ENCODE measurements around the gene EPHA7. TPM values are rescaled to one million over a fixed set of nuclear protein-coding genes. Genes with fewer than 3 reads are reported as not detected.

Gene EPHA7
- total and polyA plus RNA-seq, 2 of the 13 experiments (the other 11 are each of a cell fraction or from before 2014, with no cell fraction given), result not detected

DNA sequence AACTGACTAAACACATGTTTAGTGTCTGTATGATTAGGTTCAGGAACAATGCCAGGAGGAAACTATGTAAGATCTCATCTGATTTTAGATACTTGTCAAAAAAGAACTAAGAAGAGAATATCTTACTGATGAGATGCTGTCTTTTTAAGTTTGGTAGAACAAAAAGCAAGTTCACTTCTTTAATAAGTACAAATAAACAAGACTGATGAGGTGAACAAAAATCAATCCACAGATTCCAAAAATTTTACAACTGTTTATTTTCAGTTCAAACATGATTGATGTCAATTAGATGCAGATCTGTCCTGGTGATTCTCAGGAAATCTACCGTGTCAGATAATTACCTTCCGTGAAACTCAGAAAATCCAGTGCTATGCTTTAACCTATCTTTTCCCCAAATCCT is 24.9 kb downstream of the EPHA7 start:
- intact Hi-C loops (cut with micrococcal nuclease; ENCODE audit: unreplicated experiment) (no loop called here), in situ Hi-C loops (cut with HindIII; ENCODE audit: extremely low pct_ligation_motif_present, low pct_unique_long_range_greater_than_20kb) (no loop called here)
- no peak overlapping the region for H3K9ac ChIP-seq (ENCODE audit: insufficient read depth, low read depth, low read length)
- no peaks in the 10 kb centered on the region for H3K36me3 ChIP-seq (replicated peaks in 1 of 2; ENCODE audit: control insufficient read depth in 1 of 2, insufficient read depth in 2 of 2, low read length in 2 of 2)
- CTCF ChIA-PET (ENCODE audit: low intra/inter-chr PET ratio, low total read pairs), result no interaction called here
- no peak overlapping the region for H3K27ac ChIP-seq (ENCODE audit: extremely low read length, insufficient read depth, low read length)
- no peaks in the 10 kb centered on the region for H3K4me1 ChIP-seq (ENCODE audit: insufficient read depth, low read length)
- 0% methylated on average over 2 of the region's 2 CpGs for whole genome bisulfite sequencing (ENCODE audit: low lambda C conversion rate)
- POLR2A ChIA-PET, result no interaction called here
- no peak for DNase-seq (ENCODE audit: low spot score)
- no peak overlapping the region for H3K4me2 ChIP-seq (ENCODE audit: low read depth, low read length)
- H2AFZ ChIP-seq (ENCODE audit: low read length), result no peak overlapping the region
- H3K79me2 ChIP-seq (ENCODE audit: insufficient read depth, low read length), result no peaks in the 10 kb centered on the region
- no peaks in the 10 kb centered on the region for H3K9me3 ChIP-seq (ENCODE audit: low read length)
- FAIRE-seq, result no peak
- no peak for TF ChIP-seq U2AF1 (optimal IDR thresholded peaks at IDR 0.05; ENCODE audit: low read depth, low read length)
- no peak overlapping the region for H3K4me3 ChIP-seq (replicated peaks in 1 of 3; ENCODE audit: insufficient read depth in 1 of 3, low read depth in 2 of 3, low read length in 3 of 3)
- H4K20me1 ChIP-seq (ENCODE audit: insufficient read depth, low read length), result no peaks in the 10 kb centered on the region
- H3K27me3 ChIP-seq (ENCODE audit: control insufficient read depth in 1 of 2, insufficient read depth in 2 of 2, low read length in 2 of 2), result no peaks in the 10 kb centered on the region
- no TSS peak for BruUV-seq (replicated peaks)
- no peak for ATAC-seq

GRCh38 chr6:93393554-93394074 is 25.7 kb downstream of the EPHA7 start:
- Histone ChIP-seq H4K20me1 (ENCODE audit: insufficient read depth, low read length) (no peaks in the 10 kb centered on the region), H3K27ac (ENCODE audit: extremely low read length, insufficient read depth, low read length) (no peak overlapping the region), H3K79me2 (ENCODE audit: insufficient read depth, low read length) (no peaks in the 10 kb centered on the region), H3K9ac (ENCODE audit: insufficient read depth, low read depth, low read length) (no peak overlapping the region), H2AFZ (ENCODE audit: low read length) (no peak overlapping the region), H3K36me3 (replicated peaks in 1 of 2; ENCODE audit: control insufficient read depth in 1 of 2, insufficient read depth in 2 of 2, low read length in 2 of 2) (no peaks in the 10 kb centered on the region), H3K4me3 (replicated peaks in 1 of 3; ENCODE audit: insufficient read depth in 1 of 3, low read depth in 2 of 3, low read length in 3 of 3) (no peak overlapping the region), H3K27me3 (ENCODE audit: control insufficient read depth in 1 of 2, insufficient read depth in 2 of 2, low read length in 2 of 2) (no peaks in the 10 kb centered on the region), H3K9me3 (ENCODE audit: low read length) (no peaks in the 10 kb centered on the region), H3K4me1 (ENCODE audit: insufficient read depth, low read length) (no peaks in the 10 kb centered on the region), H3K4me2 (ENCODE audit: low read depth, low read length) (no peak overlapping the region)
- TF ChIP-seq POLR2G (IDR thresholded peaks at IDR 0.05; ENCODE audit: low read depth, low read length) (no peak), ZNF674 (CRISPR knock-in tag; IDR thresholded peaks at IDR 0.05; ENCODE audit: low read depth) (no peak), EED (CRISPR knock-in tag; IDR thresholded peaks at IDR 0.05) (no peak), TCF7L2 (IDR thresholded peaks at IDR 0.05; ENCODE audit: low read depth, low read length) (no peak), ZNF770 (CRISPR knock-in tag; IDR thresholded peaks at IDR 0.05) (no peak)
- TF ChIP-seq, protein P1, sequence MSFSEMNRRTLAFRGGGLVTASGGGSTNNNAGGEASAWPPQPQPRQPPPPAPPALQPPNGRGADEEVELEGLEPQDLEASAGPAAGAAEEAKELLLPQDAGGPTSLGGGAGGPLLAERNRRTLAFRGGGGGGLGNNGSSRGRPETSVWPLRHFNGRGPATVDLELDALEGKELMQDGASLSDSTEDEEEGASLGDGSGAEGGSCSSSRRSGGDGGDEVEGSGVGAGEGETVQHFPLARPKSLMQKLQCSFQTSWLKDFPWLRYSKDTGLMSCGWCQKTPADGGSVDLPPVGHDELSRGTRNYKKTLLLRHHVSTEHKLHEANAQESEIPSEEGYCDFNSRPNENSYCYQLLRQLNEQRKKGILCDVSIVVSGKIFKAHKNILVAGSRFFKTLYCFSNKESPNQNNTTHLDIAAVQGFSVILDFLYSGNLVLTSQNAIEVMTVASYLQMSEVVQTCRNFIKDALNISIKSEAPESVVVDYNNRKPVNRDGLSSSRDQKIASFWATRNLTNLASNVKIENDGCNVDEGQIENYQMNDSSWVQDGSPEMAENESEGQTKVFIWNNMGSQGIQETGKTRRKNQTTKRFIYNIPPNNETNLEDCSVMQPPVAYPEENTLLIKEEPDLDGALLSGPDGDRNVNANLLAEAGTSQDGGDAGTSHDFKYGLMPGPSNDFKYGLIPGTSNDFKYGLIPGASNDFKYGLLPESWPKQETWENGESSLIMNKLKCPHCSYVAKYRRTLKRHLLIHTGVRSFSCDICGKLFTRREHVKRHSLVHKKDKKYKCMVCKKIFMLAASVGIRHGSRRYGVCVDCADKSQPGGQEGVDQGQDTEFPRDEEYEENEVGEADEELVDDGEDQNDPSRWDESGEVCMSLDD (CRISPR knock-in tag; IDR thresholded peaks at IDR 0.05; ENCODE audit: borderline replicate concordance), result no peak
- no peak for DNase-seq (ENCODE audit: low spot score)
- ATAC-seq, result no peak
- BruUV-seq (replicated peaks), result no TSS peak
- CTCF ChIA-PET (ENCODE audit: low intra/inter-chr PET ratio, low total read pairs), result no interaction called here
- WGBS (ENCODE audit: low lambda C conversion rate), result 0% methylated on average over 3 of the region's 3 CpGs
- intact Hi-C loops (cut with micrococcal nuclease; ENCODE audit: unreplicated experiment), result no loop called here
- POLR2A ChIA-PET, result no interaction called here
- no peak for FAIRE-seq
- in situ Hi-C loops (cut with HindIII; ENCODE audit: extremely low pct_ligation_motif_present, low pct_unique_long_range_greater_than_20kb), result no loop called here
